Skin of body (tissue), 2 donors: ENCODE measurements around the gene ATCAY. TPM values are rescaled to one million over a fixed set of nuclear protein-coding genes. Genes with fewer than 3 reads are reported as not detected.

Experiments used
- DNase-seq: peaks from one replicate; lab custom pipeline; 2025; lab: John Stamatoyannopoulos, UW
- total RNA-seq: library from RNA; depleted of rRNA; stranded (reverse); fragments of >200 nt; gene quantifications from one replicate; pipeline ENCODE4 v1.2.3, GENCODE V29; 2014

The ATCAY gene, protein sequence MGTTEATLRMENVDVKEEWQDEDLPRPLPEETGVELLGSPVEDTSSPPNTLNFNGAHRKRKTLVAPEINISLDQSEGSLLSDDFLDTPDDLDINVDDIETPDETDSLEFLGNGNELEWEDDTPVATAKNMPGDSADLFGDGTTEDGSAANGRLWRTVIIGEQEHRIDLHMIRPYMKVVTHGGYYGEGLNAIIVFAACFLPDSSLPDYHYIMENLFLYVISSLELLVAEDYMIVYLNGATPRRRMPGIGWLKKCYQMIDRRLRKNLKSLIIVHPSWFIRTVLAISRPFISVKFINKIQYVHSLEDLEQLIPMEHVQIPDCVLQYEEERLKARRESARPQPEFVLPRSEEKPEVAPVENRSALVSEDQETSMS
- 0.20 TPM for total RNA-seq

DNA sequence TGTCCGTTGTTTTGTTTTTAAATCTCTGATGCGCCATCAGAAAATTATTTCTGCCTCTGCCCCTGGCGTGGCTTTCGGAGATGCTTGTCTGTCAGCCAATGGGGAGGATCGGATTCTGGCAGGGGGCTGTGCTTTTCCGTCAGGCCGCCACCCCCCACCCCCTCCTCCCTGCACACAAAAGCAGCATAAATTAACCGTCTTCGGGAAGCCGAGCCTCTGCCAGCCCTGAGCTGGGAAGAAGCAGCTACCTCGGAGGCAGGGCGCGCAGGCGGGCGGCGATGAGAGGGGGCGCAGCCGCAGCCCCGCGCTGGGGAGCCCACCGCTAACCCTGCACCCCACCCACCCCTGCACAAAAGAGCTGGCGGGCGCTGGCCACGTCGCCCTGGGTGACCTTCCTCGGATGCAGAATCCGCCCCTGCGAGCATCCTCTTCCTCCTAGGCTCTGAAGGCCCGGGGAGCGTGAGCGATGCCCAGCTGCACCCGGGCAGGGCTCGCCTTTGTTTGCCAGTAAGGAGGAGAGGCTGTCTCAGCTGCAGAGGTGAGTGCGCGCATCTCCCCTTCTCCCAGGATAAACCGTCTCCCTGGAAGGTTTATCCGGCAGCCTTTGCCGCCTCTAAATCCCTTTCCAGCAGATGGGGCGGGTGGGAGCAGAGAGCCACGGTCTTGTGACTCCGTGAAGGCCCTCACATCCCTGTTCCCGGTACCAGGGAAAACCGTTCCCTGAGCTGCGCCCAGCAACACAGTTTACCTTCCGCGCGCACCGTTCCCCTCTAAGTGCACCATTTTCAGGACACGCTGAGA, at the start of gene ATCAY:
Gene ATCAY, plus strand, starts transcription at position 215 of the 801 bp plus-strand sequence. CDS start 5,083 bp downstream, outside the sequence.
- no peak for DNase-seq

DNA sequence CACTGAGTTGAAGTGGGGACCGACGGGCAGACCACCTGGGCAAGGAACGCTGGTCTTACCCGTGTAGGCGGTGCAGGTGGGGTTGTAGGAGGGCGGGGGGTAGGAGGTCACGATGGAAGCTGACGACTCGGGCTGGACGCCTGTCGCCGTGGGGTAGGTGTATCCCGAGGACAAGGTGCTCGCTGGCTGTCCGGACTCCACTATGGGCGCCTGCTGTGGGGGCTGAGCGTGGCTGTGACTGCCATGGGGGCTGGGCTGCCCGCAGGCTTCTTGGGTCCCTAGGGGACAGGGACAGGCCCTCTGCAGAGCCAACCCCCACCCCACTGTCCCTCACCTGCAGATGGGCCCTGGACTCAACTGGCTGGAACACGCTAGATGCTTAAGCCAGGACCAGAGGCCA, 48.9 kb upstream of the ATCAY start:
- no peak for DNase-seq

GRCh38 chr19:3832001-3832400, 48.5 kb upstream of the ATCAY start:
- DNase-seq, result no peak

DNA sequence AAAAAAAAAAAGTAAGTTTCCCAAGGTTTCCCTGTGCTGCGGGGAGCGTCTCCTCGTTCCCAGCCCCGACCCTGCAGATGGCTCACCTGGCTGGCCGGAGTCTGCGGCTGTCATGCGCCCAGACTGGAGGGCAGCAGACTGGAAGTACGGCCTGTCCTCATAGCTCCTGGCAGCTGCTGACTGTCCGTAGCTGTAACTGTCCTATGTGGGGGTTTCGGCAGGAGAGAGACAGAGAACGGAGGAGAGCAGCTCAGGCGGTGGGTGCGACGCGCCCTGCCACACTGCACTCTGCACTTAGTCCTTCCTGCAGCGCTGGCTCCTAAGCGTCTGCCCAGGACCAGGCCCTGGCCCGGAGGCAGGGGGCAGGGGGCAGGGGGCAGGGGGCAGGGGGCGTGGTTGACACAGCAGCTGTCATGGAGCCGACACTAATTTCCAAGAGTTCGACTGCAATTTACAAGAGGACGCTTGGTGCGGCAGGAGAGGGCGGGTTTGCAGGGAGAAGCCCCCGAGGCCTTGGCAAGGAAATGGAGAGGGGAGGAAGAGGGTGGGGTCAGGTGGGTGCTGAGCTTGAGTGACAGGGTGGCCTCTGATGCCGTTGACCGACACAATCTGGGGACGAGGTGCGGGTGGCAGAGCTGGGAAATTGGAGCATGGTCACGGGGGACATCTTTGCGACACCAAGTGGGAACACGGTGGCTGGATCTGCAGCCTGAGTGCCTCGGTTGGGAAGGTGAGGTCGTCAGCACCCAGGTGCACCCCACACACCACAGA, 46.7 kb upstream of the ATCAY start:
- no peak for DNase-seq

GRCh38 chr19:3834349-3835054, 46.0 kb upstream of the ATCAY start:
- no peak for DNase-seq

GRCh38 chr19:3835055-3835435, 45.4 kb upstream of the ATCAY start:
- no peak for DNase-seq

DNA sequence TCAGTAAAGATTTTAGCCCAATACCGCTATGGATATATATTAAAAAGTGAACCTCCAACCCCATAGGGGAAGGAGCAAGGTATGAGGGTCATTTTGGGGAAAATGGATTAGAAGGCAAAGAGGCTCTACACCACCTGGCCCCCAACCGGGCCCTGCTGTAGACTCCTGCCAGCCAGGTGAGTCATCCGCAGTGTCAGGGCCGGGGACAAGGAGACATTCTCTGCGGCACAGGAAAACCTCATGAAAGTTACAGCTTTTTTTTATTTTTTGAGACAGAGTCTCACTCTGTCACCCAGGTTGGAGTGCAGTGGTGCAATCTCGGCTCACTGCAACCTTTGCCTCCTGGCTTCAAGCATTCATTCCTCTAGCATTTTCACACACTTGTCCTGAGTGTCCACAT, 43.6 kb upstream of the ATCAY start:
- DNase-seq, result no peak

- no peak for DNase-seq
These were observed 43.2 kb upstream of the ATCAY start for GRCh38 chr19:3837332-3837731.

DNA sequence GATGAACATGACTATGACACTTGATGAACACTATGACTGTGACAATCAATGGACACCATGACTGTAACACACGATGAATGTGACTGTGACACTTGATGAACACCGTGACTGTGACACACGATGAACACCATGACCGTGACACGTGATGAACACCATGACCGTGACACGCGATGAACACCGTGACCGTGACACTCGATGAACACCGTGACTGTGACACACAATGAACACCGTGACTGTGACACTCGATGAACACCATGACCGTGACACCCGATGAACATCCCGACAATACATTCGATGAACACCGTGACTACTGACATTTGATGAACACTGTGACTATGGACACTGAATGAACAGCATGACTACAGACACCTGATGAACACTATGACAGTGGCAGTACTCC, 42.6 kb upstream of the ATCAY start:
- DNase-seq, result no peak

DNA sequence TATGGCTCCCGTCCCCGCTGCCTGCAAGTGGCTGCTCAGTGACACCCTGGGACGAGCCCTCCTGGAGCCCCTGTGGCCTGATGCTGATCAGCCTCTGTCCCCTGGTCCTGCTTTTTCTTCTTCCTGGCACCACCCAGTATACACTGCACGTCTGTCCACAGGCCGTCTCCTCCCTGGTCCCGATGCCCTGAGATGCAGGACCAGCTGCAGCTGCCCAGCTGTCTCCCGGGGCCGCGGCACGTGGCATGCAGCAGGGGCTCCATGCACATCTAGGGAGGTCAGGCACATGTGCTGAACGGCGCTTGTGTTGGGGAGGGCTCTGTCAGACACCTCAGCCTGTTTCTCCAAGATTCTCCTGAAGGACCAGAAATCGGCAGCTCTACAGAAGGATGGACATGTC, 41.8 kb upstream of the ATCAY start:
- no peak for DNase-seq

GRCh38 chr19:3839941-3840340, 40.5 kb upstream of the ATCAY start:
- no peak for DNase-seq

DNA sequence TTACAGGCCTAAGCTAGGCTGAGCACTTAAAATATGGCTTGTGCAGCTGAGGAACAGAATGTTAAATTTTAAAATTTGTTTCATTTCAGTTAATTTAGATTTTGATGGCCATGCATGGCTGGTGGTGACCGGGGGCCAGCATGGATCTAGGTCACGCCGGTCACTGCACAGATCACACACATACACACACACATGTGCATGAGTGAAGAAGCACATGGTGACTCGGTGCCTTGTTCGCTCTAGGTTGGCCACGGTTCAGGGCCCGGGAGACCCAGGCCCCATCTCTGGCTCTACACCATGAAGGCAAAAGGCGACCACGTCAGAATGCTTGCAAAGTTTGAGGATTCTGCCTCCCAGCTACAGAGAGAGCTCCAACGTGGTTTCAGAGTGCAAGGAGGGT, 39.7 kb upstream of the ATCAY start:
- no peak for DNase-seq

DNA sequence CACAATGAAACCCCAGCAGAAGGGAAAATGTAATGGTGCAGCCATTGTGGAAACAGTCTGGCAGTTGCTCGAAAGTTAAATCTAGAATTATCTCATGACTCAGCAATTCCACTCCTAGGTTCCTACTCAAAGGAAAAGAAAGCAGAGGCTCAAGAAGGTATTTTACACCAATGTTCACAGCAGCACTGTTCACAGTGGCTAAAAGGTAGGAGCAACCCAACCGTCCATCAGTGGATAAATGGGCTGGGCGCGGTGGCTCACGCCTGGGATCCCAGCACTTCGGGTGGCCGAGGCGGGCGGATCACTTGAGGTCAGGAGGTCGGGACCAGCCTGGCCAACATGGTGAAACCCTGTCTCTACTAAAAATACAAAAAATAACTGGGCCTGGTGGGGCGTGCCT, 37.5 kb upstream of the ATCAY start:
- DNase-seq, result no peak

DNA sequence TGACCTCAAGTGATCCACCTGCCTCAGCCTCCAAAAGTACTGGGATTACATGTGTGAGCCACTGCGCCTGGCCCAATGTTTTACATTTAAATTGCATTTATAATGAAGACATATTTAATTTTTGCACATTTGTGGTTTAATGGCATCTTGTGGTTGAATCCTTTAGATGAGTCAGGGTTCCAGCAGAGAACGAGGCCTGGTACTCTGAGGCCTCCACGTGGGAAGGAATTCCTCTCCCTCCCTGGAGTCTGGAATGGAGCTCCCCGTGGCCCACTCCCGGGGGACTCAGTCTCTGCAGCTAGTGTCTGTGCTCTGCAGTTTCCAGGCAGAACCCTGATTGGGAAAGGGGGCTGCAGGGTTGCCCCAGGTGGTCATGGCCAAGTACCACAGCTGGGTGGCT, 35.9 kb upstream of the ATCAY start:
- DNase-seq, result peak; percentile 14

DNA sequence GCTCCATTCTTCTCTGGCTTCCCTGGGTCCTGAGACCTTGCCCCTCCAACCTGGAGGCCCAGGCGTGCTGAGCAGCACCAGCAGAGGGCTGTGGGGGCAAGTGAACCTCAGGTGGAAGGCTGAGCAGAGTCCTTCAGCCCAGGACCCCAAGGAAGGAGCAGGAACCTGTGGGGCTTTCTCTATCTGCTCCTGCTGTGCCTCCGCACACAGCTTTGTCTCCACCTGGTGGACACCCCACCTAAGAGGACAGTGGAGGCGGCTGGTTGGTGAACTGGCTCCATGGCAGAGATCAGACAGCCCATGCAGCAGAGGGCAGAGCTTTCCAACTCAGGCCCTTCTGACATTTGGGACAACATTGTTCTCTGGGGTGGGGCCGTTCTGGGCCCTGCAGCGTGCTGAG, 31.4 kb upstream of the ATCAY start:
- no peak for DNase-seq

DNA sequence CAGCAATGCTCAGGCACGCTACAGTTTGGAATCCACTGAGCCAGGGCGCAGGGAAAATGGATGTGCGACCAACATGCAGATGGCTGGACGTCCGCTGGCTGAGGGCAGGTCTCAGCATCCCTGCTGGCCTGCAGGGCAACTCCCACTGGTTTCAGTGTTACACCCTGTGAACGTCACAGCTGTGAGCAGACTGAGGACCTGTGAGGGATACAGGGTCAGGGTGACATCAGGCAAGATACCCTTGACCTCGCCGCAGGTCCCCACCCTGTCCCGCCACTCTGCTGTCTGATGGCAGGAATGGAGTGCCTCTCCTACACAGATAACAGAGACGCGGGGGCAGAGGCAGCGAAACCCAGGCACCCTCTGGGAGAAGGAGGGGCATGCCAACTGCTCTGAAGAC, 30.7 kb upstream of the ATCAY start:
- DNase-seq, result no peak

GRCh38 chr19:3850320-3850972, 30.0 kb upstream of the ATCAY start:
- DNase-seq, result no peak

- no peak for DNase-seq
These were observed 29.0 kb upstream of the ATCAY start for GRCh38 chr19:3851254-3852176.

DNA sequence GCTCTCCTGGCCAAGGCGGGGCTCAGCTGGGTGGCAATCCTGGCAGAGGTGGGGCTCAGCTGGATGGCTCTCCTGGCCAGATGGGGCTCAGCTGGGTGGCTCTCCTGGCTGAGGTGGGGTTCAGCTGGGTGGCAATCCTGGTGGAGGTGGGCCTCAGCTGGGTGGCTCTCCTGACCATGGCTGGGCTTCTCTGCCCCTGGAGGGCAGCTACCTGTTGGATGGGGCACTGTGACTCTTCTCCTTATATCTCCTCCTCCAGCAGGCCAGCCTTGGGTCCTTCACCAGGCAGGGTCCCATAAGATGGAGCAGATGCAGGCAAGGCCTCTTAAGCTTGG, 28.3 kb upstream of the ATCAY start:
- DNase-seq, result no peak
